Upper lobe of left lung (tissue), 4 donors: ENCODE results near the gene ABCA7.

Experiments
- POLR2AphosphoS5 ChIP-seq, 2 donors: sonication (generic); formaldehyde crosslinking; IDR thresholded peaks; one replicate each; pipeline ENCODE4 v1.5.1; 2017; ENCODE audit warnings: antibody characterized with exemption in 2 of 2
- TF ChIP-seq, protein P1 (sequence below), 6 experiments: fragments of 450-650 bp in 4 of 6; fragments of 200-600 bp in 2 of 6; sonication (generic) in 2 of 6; IDR thresholded peaks; one replicate each; pipeline ENCODE4 v1.5.1; 2016 to 2019; ENCODE audit warnings: antibody characterized with exemption in 6 of 6

DNA sequence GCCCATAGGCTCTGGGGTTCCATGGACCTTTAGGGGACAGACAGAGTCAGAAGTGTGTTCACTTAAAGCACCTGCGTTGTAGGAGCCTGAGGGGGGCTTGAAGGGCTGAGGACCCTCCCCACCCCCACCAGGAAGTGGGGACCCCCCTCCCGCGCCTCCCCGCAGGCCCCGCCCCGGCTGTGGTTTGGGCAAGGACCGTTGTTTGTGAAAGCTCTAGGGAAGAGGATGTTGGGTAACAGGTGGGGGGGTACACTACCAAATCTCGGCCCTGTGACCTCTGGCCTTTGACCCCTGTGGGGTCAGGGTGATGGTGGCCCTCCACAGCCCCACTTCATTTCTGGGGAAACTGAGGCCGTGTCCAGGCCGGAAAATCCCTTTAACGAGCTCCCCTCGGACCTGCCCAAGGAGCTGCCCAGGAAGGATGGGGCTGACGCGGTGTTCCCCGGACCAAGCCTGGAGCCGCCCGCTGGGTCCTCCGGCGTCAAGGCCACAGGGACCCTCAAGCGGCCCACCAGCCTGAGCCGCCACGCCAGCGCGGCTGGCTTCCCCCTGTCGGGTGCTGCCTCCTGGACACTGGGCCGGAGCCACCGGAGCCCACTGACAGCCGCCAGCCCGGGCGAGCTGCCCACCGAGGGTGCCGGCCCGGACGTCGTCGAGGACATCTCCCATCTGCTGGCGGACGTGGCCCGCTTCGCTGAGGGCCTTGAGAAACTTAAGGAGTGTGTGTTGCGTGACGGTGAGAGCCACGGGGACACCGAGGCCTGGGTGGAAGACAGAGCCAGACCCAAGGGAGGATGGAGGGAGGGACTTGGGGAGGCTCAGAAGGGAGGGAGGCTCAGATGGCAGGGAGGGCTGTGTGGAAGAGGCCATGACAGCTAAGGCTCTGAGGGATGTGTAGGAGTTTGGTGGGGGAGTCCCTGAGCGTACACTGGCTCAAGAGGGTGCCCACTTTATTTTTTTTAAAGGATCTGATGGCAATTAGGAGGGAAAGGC lies 28.4 kb downstream of the ABCA7 start:
- TF ChIP-seq, protein P1, sequence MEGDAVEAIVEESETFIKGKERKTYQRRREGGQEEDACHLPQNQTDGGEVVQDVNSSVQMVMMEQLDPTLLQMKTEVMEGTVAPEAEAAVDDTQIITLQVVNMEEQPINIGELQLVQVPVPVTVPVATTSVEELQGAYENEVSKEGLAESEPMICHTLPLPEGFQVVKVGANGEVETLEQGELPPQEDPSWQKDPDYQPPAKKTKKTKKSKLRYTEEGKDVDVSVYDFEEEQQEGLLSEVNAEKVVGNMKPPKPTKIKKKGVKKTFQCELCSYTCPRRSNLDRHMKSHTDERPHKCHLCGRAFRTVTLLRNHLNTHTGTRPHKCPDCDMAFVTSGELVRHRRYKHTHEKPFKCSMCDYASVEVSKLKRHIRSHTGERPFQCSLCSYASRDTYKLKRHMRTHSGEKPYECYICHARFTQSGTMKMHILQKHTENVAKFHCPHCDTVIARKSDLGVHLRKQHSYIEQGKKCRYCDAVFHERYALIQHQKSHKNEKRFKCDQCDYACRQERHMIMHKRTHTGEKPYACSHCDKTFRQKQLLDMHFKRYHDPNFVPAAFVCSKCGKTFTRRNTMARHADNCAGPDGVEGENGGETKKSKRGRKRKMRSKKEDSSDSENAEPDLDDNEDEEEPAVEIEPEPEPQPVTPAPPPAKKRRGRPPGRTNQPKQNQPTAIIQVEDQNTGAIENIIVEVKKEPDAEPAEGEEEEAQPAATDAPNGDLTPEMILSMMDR (IDR thresholded peaks at IDR 0.05): no peak
- TF ChIP-seq POLR2AphosphoS5 (IDR thresholded peaks at IDR 0.05): peak in 1 of 2 donors; percentile 31
